Fibroblast of the aortic adventitia (primary cell): ENCODE data around the gene PLXNA4. TPM values are rescaled to one million over a fixed set of nuclear protein-coding genes. Genes with fewer than 3 reads are reported as not detected.
"Not testable (repeated sequence)": the region's sequence is repeated elsewhere in the genome, so short reads cannot be mapped to it uniquely, and the experiment has no call there.

Experiments used
- DNase-seq: peaks from one replicate; pipeline ENCODE4 v3.0.0-alpha.2; 2010; ENCODE audit warnings: low read depth
- H3K4me3 ChIP-seq: 2 replicates; pipeline ENCODE4 v1.5.1; 2011; ENCODE audit warnings: low read depth, mild to moderate bottlenecking, control low read depth, low read length, moderate library complexity
- total RNA-seq: library from RNA; depleted of rRNA; stranded (reverse); fragments of >200 nt; gene quantifications from 2 replicates; pipeline ENCODE4 v1.2.3, GENCODE V29; 2012; ENCODE audit warnings: low replicate concordance
- TF ChIP-seq, protein P1 (sequence below): IDR thresholded peaks from 2 replicates; pipeline ENCODE4 v1.5.1; 2011; ENCODE audit warnings: mild to moderate bottlenecking, low read length, control low read depth, inconsistent platforms; ENCODE audit not compliant: insufficient read depth

PLXNA4 gene
- total RNA-seq, 1 donor, result 3.0 TPM

- DNase-seq, result no peak
- no peak overlapping the region for H3K4me3 ChIP-seq
- TF ChIP-seq, protein P1, sequence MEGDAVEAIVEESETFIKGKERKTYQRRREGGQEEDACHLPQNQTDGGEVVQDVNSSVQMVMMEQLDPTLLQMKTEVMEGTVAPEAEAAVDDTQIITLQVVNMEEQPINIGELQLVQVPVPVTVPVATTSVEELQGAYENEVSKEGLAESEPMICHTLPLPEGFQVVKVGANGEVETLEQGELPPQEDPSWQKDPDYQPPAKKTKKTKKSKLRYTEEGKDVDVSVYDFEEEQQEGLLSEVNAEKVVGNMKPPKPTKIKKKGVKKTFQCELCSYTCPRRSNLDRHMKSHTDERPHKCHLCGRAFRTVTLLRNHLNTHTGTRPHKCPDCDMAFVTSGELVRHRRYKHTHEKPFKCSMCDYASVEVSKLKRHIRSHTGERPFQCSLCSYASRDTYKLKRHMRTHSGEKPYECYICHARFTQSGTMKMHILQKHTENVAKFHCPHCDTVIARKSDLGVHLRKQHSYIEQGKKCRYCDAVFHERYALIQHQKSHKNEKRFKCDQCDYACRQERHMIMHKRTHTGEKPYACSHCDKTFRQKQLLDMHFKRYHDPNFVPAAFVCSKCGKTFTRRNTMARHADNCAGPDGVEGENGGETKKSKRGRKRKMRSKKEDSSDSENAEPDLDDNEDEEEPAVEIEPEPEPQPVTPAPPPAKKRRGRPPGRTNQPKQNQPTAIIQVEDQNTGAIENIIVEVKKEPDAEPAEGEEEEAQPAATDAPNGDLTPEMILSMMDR, result no peak
Observed at GRCh38 chr7:132179681-132180080, 396.6 kb downstream of the PLXNA4 start.

- DNase-seq, result no peak
- H3K4me3 ChIP-seq, result no peak overlapping the region
- TF ChIP-seq, protein P1, result no peak
Observed at GRCh38 chr7:132179080-132179430, 397.2 kb downstream of the PLXNA4 start.

GRCh38 chr7:132178402-132179079, 397.7 kb downstream of the PLXNA4 start:
- not testable (repeated sequence) for DNase-seq, H3K4me3 ChIP-seq

GRCh38 chr7:132177708-132178401, 398.4 kb downstream of the PLXNA4 start:
- no peak for DNase-seq
- no peak overlapping the region for H3K4me3 ChIP-seq
- TF ChIP-seq, protein P1, result no peak

- TF ChIP-seq, protein P1, result no peak
- no peak overlapping the region for H3K4me3 ChIP-seq
- DNase-seq, result no peak
Observed at GRCh38 chr7:132176719-132177118, 399.6 kb downstream of the PLXNA4 start.

- TF ChIP-seq, protein P1, result no peak
- H3K4me3 ChIP-seq, result no peak overlapping the region
- DNase-seq, result peak; percentile 7
Observed at GRCh38 chr7:132171130-132171576, 405.1 kb downstream of the PLXNA4 start.

- H3K4me3 ChIP-seq, result no peak overlapping the region
- no peak for DNase-seq
- TF ChIP-seq, protein P1, result no peak
Observed at GRCh38 chr7:132169730-132170129, 406.5 kb downstream of the PLXNA4 start.
